Measurements from ENCODE around the gene DLGAP1. TPM values are rescaled to one million over a fixed set of nuclear protein-coding genes. Genes with fewer than 3 reads are reported as not detected.

Gene DLGAP1
- total RNA-seq, 1 donor from 2014 or later: 7.7 TPM

DNA sequence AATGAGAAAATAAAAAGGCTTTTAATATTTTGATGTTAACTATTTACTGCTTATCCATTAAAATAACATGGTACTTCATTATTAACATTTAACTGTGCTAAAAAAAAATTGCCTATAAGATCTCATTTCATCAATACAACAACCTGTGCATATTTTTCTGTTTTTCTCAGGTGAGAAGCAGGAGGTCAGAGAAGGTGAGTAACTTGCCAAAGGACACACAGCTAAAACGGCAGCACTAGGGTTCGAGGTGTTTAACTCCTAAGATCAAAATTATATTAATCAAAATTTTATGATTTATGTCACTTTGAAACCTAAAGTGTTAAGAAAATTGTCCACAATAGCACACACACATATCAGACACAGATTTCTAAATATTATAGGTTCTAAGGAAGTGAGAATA lies 639.1 kb downstream of the DLGAP1 start:
- H3K27ac Mint-ChIP-seq (ENCODE audit: unreplicated experiment): no peak overlapping the region
- H3K36me3 Mint-ChIP-seq (ENCODE audit: low read depth): peaks cover 2% of the 10 kb centered on the region
- H3K4me3 Mint-ChIP-seq (ENCODE audit: unreplicated experiment): no peak overlapping the region
- DNase-seq (ENCODE audit: low spot score): no peak
- peaks cover 5% of the 10 kb centered on the region for H3K4me1 Mint-ChIP-seq (ENCODE audit: low read depth)
- no peaks in the 10 kb centered on the region for H3K27me3 Mint-ChIP-seq (ENCODE audit: low read depth)
- no peaks in the 10 kb centered on the region for H3K9me3 Mint-ChIP-seq (ENCODE audit: low read depth)
- no peak for TF ChIP-seq CTCF (IDR thresholded peaks at IDR 0.05)

GRCh38 chr18:3814816-3815215 lies 640.3 kb downstream of the DLGAP1 start:
- H3K27ac Mint-ChIP-seq (ENCODE audit: unreplicated experiment): no peak overlapping the region
- H3K4me1 Mint-ChIP-seq (ENCODE audit: low read depth): peaks cover 13% of the 10 kb centered on the region
- no peak for DNase-seq (ENCODE audit: low spot score)
- no peak overlapping the region for H3K4me3 Mint-ChIP-seq (ENCODE audit: unreplicated experiment)
- no peaks in the 10 kb centered on the region for H3K27me3 Mint-ChIP-seq (ENCODE audit: low read depth)
- H3K36me3 Mint-ChIP-seq (ENCODE audit: low read depth): no peaks in the 10 kb centered on the region
- H3K9me3 Mint-ChIP-seq (ENCODE audit: low read depth): no peaks in the 10 kb centered on the region
- TF ChIP-seq CTCF (IDR thresholded peaks at IDR 0.05): no peak

DNA sequence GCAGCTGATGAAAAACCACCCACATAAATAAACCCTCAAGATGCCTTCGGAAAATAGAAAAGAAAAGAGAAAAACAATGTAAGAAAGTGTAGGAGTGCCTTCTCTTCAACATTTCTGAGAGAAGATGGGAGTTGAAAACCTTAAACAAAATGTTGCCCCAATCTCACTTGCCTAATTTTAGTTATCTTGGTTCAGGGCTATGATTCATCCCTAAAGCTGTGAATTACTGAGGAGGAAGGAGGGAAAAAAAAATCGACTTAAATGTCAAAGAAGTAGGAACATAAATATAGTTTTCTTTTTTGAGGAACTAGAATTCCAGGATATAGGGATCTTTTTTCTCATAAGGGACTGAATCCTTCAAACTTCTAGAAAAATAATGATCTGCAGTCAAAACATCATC lies 644.8 kb downstream of the DLGAP1 start:
- H3K4me3 Mint-ChIP-seq (ENCODE audit: unreplicated experiment): no peak overlapping the region
- no peaks in the 10 kb centered on the region for H3K27me3 Mint-ChIP-seq (ENCODE audit: low read depth)
- H3K27ac Mint-ChIP-seq (ENCODE audit: unreplicated experiment): no peak overlapping the region
- H3K9me3 Mint-ChIP-seq (ENCODE audit: low read depth): no peaks in the 10 kb centered on the region
- no peak for TF ChIP-seq CTCF (IDR thresholded peaks at IDR 0.05)
- no peak for DNase-seq (ENCODE audit: low spot score)
- H3K36me3 Mint-ChIP-seq (ENCODE audit: low read depth): no peaks in the 10 kb centered on the region
- H3K4me1 Mint-ChIP-seq (ENCODE audit: low read depth): peaks cover 9% of the 10 kb centered on the region

GRCh38 chr18:3808985-3809780 lies 645.9 kb downstream of the DLGAP1 start:
- Mint-ChIP-seq H3K27ac (ENCODE audit: unreplicated experiment) (no peak overlapping the region), H3K36me3 (ENCODE audit: low read depth) (no peaks in the 10 kb centered on the region), H3K4me1 (ENCODE audit: low read depth) (peaks cover 9% of the 10 kb centered on the region), H3K27me3 (ENCODE audit: low read depth) (no peaks in the 10 kb centered on the region), H3K4me3 (ENCODE audit: unreplicated experiment) (no peak overlapping the region), H3K9me3 (ENCODE audit: low read depth) (no peaks in the 10 kb centered on the region)
- no peak for DNase-seq (ENCODE audit: low spot score)
- TF ChIP-seq CTCF (IDR thresholded peaks at IDR 0.05): no peak

GRCh38 chr18:3806656-3807055 lies 648.5 kb downstream of the DLGAP1 start:
- Mint-ChIP-seq H3K4me3 (ENCODE audit: unreplicated experiment) (no peak overlapping the region), H3K36me3 (ENCODE audit: low read depth) (no peaks in the 10 kb centered on the region), H3K27ac (ENCODE audit: unreplicated experiment) (no peak overlapping the region), H3K4me1 (ENCODE audit: low read depth) (peaks cover 9% of the 10 kb centered on the region), H3K9me3 (ENCODE audit: low read depth) (no peaks in the 10 kb centered on the region), H3K27me3 (ENCODE audit: low read depth) (no peaks in the 10 kb centered on the region)
- TF ChIP-seq CTCF (IDR thresholded peaks at IDR 0.05): no peak
- no peak for DNase-seq (ENCODE audit: low spot score)
